SK-N-SH (cell line): ENCODE results near the gene PSMB9.

ENCODE experiments used
- CHD2 ChIP-seq: fragments of 150-350 bp; IDR thresholded peaks from 2 replicates; pipeline ENCODE4 v1.6.1; 2018; ENCODE audit warnings: low read length; ENCODE audit not compliant: partially characterized antibody
- EZH2phosphoT487 ChIP-seq: fragments of 200-600 bp; sonication (generic); IDR thresholded peaks from 2 replicates; pipeline ENCODE4 v1.6.1; 2017; ENCODE audit warnings: low read depth, mixed run types, mild to moderate bottlenecking, antibody characterized with exemption, moderate library complexity, borderline replicate concordance
- PBX3 ChIP-seq: IDR thresholded peaks from 2 replicates; pipeline ENCODE4; 2012
- REST ChIP-seq: IDR thresholded peaks from 2 replicates; pipeline ENCODE4 v1.6.1; 2012; ENCODE audit warnings: mild to moderate bottlenecking, low read depth, low read length, moderate library complexity
- RFX5 ChIP-seq: IDR thresholded peaks from 2 replicates; pipeline ENCODE4 v1.6.1; 2012; ENCODE audit warnings: mild to moderate bottlenecking, improper control_type of control experiment, low read length
- TAF1 ChIP-seq: IDR thresholded peaks from 2 replicates; pipeline ENCODE4 v1.6.1; 2012; ENCODE audit warnings: low read depth, mild to moderate bottlenecking, low read length, moderate library complexity, borderline replicate concordance
- TF ChIP-seq, protein P1 (sequence below): fragments of 200-600 bp; sonication (generic); IDR thresholded peaks from 2 replicates; pipeline ENCODE4 v1.6.1; 2017; ENCODE audit warnings: antibody characterized with exemption, mild to moderate bottlenecking, moderate library complexity

- TF ChIP-seq, protein P1, sequence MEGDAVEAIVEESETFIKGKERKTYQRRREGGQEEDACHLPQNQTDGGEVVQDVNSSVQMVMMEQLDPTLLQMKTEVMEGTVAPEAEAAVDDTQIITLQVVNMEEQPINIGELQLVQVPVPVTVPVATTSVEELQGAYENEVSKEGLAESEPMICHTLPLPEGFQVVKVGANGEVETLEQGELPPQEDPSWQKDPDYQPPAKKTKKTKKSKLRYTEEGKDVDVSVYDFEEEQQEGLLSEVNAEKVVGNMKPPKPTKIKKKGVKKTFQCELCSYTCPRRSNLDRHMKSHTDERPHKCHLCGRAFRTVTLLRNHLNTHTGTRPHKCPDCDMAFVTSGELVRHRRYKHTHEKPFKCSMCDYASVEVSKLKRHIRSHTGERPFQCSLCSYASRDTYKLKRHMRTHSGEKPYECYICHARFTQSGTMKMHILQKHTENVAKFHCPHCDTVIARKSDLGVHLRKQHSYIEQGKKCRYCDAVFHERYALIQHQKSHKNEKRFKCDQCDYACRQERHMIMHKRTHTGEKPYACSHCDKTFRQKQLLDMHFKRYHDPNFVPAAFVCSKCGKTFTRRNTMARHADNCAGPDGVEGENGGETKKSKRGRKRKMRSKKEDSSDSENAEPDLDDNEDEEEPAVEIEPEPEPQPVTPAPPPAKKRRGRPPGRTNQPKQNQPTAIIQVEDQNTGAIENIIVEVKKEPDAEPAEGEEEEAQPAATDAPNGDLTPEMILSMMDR = no peak
- TF ChIP-seq TAF1 (no peak), CHD2 (no peak), EZH2phosphoT487 (no peak), PBX3 (no peak), RFX5 (no peak), REST (no peak)
Measured at GRCh38 chr6:32889533-32889932, 35.5 kb downstream of the PSMB9 start.
